Tibial nerve (tissue), 4 donors: ENCODE data around the gene NIF3L1. TPM values are rescaled to one million over a fixed set of nuclear protein-coding genes. Genes with fewer than 3 reads are reported as not detected.
"Not testable (repeated sequence)": the region's sequence is repeated elsewhere in the genome, so short reads cannot be mapped to it uniquely, and the experiment has no call there.

Experiments used
- DNase-seq, 2 donors: peaks; one replicate each; pipeline ENCODE4 v3.0.0-alpha.2; 2019; ENCODE audit warnings: low spot score in 2 of 2
- H3K27ac ChIP-seq, 4 donors: fragments of 200-600 bp; sonication (generic) in 3 of 4; one replicate each; pipeline ENCODE4 v1.5.1; 2017 to 2019; ENCODE audit warnings: mild to moderate bottlenecking in 1 of 4
- H3K27me3 ChIP-seq, 2 donors: fragments of 200-600 bp; sonication (generic) in 1 of 2; one replicate each; pipeline versions ENCODE4 v1.5.1 to v1.6.0; 2017 to 2019
- H3K36me3 ChIP-seq, 3 donors: fragments of 200-600 bp; sonication (generic); one replicate each; pipeline ENCODE4 v1.5.1; 2018 to 2019
- H3K4me1 ChIP-seq, 4 donors: fragments of 200-600 bp; sonication (generic) in 3 of 4; one replicate each; pipeline ENCODE4 v1.5.1; 2017 to 2019
- H3K4me3 ChIP-seq, 4 donors: fragments of 200-600 bp; sonication (generic) in 3 of 4; one replicate each; pipeline ENCODE4 v1.5.1; 2017 to 2019; ENCODE audit warnings: mild to moderate bottlenecking in 1 of 4, moderate library complexity in 1 of 4
- H3K9me3 ChIP-seq, 4 donors: fragments of 200-600 bp; sonication (generic) in 3 of 4; one replicate each; pipeline ENCODE4 v1.5.1; 2017 to 2019
- CTCF ChIP-seq, 5 experiments: fragments of 200-600 bp in 3 of 5; fragments of 450-650 bp in 2 of 5; sonication (generic) in 3 of 5; IDR thresholded peaks; one replicate each; pipeline ENCODE4 v1.5.1; 2016 to 2019; ENCODE audit warnings: antibody characterized with exemption in 5 of 5, mild to moderate bottlenecking in 3 of 5, moderate library complexity in 2 of 5
- EP300 ChIP-seq, 2 donors: sonication (generic); formaldehyde crosslinking; IDR thresholded peaks; one replicate each; pipeline ENCODE4 v1.6.1; 2017; ENCODE audit warnings: antibody characterized with exemption in 2 of 2, mild to moderate bottlenecking in 1 of 2
- POLR2A ChIP-seq, 2 donors: fragments of 450-650 bp; IDR thresholded peaks; one replicate each; pipeline ENCODE4 v1.6.1; 2017; ENCODE audit warnings: antibody characterized with exemption in 2 of 2, mild to moderate bottlenecking in 2 of 2, moderate library complexity in 2 of 2
- WGBS, 2 donors: methylation state at CpG; one replicate each; pipeline ENCODE4 v1.1.5; 2018; 5-methylcytosine and 5-hydroxymethylcytosine counted together
- total RNA-seq, 4 donors: library from RNA; depleted of rRNA; stranded (reverse); fragments of >200 nt; gene quantifications; one replicate each; pipeline ENCODE4 v1.1.0, GENCODE V29; 2016

The NIF3L1 gene
- total RNA-seq, 4 donors from 2014 or later, result 17.5 to 38.5 (median 21.5) TPM

- Histone ChIP-seq H3K4me1 (no peaks in the 10 kb centered on the region), H3K27me3 (no peaks in the 10 kb centered on the region), H3K9me3 (no peaks in the 10 kb centered on the region), H3K27ac (no peak overlapping the region), H3K36me3 (peaks cover 5 to 99% (median 6%) of the 10 kb centered on the region in 3 donors), H3K4me3 (no peak overlapping the region)
- TF ChIP-seq CTCF (IDR thresholded peaks at IDR 0.05), result no peak
- no peak for TF ChIP-seq POLR2A (IDR thresholded peaks at IDR 0.05)
- no peak for TF ChIP-seq EP300 (IDR thresholded peaks at IDR 0.05)
- no peak for DNase-seq
- WGBS, 2 donors, result 88 to 92% methylated on average over 2 of the region's 2 CpGs
Observed at GRCh38 chr2:200878289-200878880, 10.8 kb upstream of the NIF3L1 start.

GRCh38 chr2:200881715-200882249, 7.4 kb upstream of the NIF3L1 start:
- not testable (repeated sequence) for H3K4me1 ChIP-seq, H3K27me3 ChIP-seq, DNase-seq, H3K27ac ChIP-seq, H3K4me3 ChIP-seq, H3K9me3 ChIP-seq
- WGBS, 2 donors, result 57 to 63% methylated on average over 2 of the region's 2 CpGs
- H3K36me3 ChIP-seq, result peaks cover 6 to 100% (median 9%) of the 10 kb centered on the region in 3 donors

GRCh38 chr2:200899482-200899881, 10.3 kb downstream of the NIF3L1 start:
- Histone ChIP-seq H3K4me1 (no peaks in the 10 kb centered on the region), H3K36me3 (peaks cover 2 to 84% (median 4%) of the 10 kb centered on the region in 3 donors), H3K9me3 (no peaks in the 10 kb centered on the region), H3K27me3 (no peaks in the 10 kb centered on the region), H3K27ac (no peak overlapping the region), H3K4me3 (no peak overlapping the region)
- DNase-seq, result no peak
- TF ChIP-seq POLR2A (IDR thresholded peaks at IDR 0.05) (no peak), EP300 (IDR thresholded peaks at IDR 0.05) (no peak), CTCF (IDR thresholded peaks at IDR 0.05) (no peak)

- DNase-seq, result peak; percentile 30 to 87
- TF ChIP-seq CTCF (IDR thresholded peaks at IDR 0.05) (peak; percentile 58 to 79 (median 66)), EP300 (IDR thresholded peaks at IDR 0.05) (no peak)
- Histone ChIP-seq H3K36me3 (peaks cover 2 to 82% (median 4%) of the 10 kb centered on the region in 3 donors), H3K27ac (no peak overlapping the region), H3K27me3 (no peaks in the 10 kb centered on the region), H3K4me3 (no peak overlapping the region), H3K4me1 (no peaks in the 10 kb centered on the region), H3K9me3 (no peaks in the 10 kb centered on the region)
- WGBS, 2 donors, result 9 to 13% methylated on average over 4 of the region's 4 CpGs
Observed at GRCh38 chr2:200901459-200902072, 12.4 kb downstream of the NIF3L1 start.

GRCh38 chr2:200905618-200906296, 16.6 kb downstream of the NIF3L1 start:
- peaks cover 0 to 81% (median 6%) of the 10 kb centered on the region in 3 donors for H3K36me3 ChIP-seq
- WGBS, 2 donors, result 46 to 55% methylated on average over 2 of the region's 2 CpGs
- H3K27me3 ChIP-seq, result no peaks in the 10 kb centered on the region
- H3K4me3 ChIP-seq, result no peak overlapping the region
- H3K4me1 ChIP-seq, result no peaks in the 10 kb centered on the region
- TF ChIP-seq EP300 (IDR thresholded peaks at IDR 0.05), result no peak
- no peak for TF ChIP-seq POLR2A (IDR thresholded peaks at IDR 0.05)
- peak; percentile 27 to 62 (median 52) for TF ChIP-seq CTCF (IDR thresholded peaks at IDR 0.05)
- H3K9me3 ChIP-seq, result no peaks in the 10 kb centered on the region
- no peak overlapping the region for H3K27ac ChIP-seq
- peak in 1 of 2 donors; percentile 48 for DNase-seq
